SHP77 treated with DMSO at 0.1 percent for 48 hours (cell line): ENCODE data around the gene OVCH2.
"Not testable (repeated sequence)": the region's sequence is repeated elsewhere in the genome, so short reads cannot be mapped to it uniquely, and the experiment has no call there.

Experiments
- DNase-seq: peaks from one replicate; lab custom pipeline; 2025; lab: John Stamatoyannopoulos, UW

The OVCH2 gene

GRCh38 chr11:7671347-7672215 is 34.7 kb downstream of the OVCH2 start:
- DNase-seq: no peak

- DNase-seq: no peak
These were observed 35.6 kb downstream of the OVCH2 start for GRCh38 chr11:7670641-7671040.

- DNase-seq: no peak
These were observed 37.4 kb downstream of the OVCH2 start for GRCh38 chr11:7668911-7669310.

DNA sequence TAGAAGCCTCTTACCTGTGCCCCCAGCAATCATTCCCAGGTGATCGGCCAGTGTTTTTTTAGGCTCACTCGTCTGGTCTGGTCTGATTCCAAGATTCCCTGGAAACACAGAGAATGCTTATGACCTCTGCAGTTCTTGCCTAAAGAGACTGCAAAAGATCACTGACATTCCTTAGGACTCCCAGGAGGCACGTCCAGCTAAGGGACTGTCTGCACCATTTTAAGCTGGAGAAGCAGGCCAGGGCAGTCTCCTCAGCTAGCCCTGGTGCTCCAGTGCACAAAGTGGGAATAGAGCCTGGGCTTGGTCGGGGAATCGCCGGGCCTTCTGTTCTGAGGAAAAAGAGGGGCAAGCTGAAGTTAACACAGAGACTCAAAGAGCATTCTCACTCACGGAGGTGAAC is 37.8 kb downstream of the OVCH2 start:
- DNase-seq: no peak

- no peak for DNase-seq
These were observed 38.8 kb downstream of the OVCH2 start for GRCh38 chr11:7667460-7667859.

GRCh38 chr11:7666292-7666866 is 39.9 kb downstream of the OVCH2 start:
- no peak for DNase-seq

DNA sequence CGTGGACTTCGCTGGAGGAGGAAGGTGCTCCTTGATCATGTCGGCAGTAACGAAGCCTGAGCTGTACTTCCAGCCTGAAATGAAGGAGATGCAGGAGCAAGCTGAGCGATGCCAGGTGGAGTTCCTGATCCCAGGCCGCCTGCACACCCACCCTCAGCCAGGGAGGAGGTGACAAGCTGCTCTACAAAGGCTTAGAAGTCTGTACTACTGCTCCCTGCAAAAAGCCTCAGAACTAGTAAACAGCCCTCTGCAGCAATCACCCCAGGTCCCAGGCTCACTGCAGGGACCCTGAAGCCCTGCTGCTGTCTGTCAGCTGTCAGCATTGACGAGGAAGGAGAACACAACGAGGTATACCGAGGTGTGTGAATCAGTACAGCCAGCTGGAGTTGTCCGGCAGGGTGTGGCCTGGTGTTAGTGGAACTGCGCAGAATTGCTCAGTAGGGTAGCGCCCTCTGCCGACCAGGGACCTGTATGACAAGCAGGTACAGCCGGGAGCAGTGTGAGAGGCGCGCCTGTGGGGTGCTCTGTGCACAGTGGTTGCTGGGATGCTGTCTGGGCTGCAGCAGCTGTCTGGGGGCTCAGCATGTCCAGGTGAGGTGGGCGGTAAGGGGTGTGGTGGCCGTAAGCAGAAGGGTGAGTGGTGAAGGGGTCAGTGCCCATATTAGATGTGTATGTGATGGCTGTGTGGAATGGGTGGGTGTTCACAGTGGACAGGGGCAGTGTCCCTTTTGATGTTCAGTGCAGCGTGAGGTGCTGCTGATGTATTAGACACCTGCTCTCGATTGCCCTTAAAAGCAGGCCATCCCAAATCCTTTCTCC is 40.6 kb downstream of the OVCH2 start:
- DNase-seq: no peak

DNA sequence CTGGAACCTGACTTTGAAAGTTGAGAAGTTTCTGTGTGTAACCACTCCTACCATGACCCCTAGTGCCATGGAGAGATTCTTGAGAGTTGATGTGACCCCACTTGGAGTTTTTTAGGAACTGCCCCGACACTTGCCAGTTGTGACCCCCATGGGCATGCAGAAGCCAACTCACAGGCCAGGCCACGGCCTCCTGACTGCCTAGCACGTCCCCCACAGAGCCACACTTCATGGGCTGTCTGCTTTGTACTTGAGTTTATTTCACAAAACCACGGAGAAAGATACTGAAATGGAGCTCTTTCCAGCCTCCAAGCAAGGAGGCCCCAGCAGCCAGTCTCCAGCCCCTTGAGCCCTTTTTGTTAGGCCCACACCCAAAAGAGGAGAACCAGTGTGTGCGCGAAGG is 41.4 kb downstream of the OVCH2 start:
- DNase-seq: no peak

DNA sequence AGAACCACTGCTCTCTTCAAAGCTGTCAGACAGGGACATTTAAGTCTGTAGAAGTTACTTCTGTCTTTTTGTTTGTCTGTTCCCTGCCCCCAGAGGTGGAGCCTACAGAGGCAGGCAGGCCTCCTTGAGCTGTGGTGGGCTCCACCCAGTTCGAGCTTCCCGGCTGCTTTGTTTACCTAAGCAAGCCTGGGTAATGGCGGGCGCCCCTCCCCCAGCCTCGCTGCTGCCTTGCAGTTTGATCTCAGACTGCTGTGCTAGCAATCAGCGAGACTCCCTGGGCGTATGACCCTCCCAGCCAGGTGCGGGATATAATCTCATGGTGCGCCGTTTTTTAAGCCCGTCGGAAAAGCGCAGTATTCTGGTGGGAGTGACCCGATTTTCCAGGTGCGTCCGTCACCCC is 42.7 kb downstream of the OVCH2 start:
- DNase-seq: not testable (repeated sequence)

DNA sequence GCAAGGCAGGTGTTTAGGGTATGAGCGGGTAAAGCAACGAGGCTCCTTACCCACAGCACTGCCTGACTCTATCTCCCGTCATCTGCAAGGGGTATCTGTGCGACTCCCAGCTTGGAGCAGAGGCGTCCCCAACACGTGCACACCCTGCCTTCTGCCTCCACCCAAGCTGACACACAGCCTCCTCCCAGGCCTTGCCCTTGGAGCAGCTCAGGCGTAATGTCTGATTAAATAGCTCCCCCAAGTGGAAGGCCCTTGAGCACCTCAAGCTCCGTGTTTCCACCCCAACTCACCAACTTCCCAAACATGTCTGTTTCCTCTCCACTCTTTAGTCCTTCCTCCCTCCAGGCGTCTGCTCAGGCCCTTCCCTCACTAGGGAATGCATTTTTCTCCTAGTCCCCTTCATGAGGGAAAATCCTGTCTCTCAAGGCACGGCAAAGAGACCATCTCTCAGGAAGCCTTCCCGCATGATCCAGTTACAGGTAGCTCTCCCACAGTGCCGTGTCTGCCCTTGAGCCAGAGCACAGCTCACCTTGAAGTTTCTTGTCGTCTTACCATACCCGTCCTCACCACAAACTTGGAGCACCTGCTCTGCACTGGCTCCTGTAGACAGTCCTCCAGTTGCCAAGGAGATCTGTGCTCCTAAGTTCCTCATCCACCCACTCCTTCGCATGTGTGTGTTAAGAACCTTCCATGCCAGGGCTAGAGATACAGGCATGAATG is 48.8 kb downstream of the OVCH2 start:
- no peak for DNase-seq

DNA sequence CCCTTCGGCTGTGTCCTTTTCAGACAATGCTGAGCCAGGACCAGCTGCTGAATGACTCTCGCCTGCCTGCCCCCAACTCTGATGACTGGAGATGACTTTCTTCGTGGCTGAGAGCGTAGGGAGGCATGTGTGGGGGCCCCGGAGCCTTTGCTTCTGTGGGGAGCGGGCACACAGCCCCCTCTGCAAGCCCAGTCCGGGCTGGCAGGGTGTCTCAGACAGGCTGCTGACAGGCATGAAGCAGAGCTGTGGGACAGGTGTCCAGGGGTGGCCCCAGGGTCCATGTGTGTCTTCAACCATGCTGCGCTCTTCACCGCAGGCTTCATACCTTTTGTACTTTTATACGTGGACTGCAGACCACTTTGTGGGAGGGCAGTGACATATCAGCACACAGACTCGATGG is 49.6 kb downstream of the OVCH2 start:
- no peak for DNase-seq

DNA sequence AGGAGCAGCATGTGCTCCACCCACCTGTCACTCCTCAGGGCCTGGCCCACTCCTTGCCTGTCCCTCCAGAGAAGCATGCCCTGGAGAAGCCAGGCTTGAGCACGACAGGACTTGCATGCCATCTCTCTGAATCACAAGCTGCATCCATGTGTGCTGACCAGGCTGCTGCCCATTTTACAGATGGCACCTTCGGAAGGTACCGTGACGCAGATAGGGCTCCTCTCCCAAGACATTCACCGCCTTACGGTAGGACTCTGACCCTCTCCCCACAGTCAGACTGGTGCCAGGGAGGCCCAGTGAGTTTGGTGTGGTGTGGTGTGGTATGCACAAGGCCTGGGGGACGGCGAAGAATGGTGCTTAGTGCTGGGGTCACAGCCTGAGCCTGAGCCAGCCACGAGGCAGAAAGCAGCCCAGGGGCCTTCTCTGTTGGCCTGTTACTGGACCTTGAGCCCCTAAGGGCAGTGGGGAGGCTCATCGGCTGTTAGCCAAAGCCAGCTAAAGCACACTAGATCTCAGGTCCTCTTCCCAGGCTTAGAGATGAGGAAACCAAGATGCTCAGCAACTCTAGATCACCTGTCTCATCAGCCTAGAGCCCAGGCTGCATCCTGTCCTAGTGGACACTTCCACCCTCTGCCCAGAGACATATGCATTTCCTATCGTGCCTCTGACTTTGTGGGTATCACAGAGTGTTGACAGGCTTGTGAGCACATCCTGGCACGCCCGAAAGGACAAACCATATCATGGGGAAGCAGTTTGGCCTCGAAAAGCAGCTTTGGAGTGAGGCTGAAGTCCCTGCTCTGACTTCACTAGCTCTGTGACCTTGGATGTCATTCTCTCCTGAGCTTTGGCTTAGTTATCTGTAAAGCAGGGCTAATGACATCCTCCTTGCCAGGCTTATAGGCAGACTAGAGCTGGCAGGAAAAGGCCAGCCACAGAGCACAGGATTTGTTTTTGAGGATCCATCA is 50.7 kb downstream of the OVCH2 start:
- DNase-seq: no peak

DNA sequence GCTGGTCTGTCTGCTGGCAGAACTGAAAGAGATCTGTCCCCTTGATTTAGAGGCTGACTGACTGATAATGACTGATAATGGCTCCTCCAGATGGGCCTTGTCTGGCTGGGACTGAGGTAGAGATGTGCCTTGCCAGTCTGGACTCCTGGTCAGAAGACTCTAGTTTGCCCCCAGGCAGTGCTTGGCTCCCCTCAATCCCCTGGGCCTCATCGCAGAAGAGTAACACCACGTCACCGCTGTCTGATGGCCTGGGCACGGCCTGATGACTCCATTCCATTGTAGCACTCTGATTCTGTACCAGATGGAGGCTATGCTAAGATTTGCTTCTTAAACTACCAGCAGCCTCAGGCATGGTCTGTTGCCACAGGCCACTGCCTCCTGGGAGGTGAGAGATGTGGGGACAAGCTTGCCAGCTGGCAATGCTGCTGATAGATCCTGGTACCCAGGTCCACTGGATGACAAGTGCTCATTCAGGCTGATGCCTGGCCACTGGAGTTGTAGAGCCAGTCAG is 52.0 kb downstream of the OVCH2 start:
- DNase-seq: no peak

- DNase-seq: no peak
These were observed 54.6 kb downstream of the OVCH2 start for GRCh38 chr11:7651700-7652099.

GRCh38 chr11:7651140-7651551 is 55.1 kb downstream of the OVCH2 start:
- DNase-seq: no peak

GRCh38 chr11:7648264-7648663 is 58.0 kb downstream of the OVCH2 start:
- no peak for DNase-seq

DNA sequence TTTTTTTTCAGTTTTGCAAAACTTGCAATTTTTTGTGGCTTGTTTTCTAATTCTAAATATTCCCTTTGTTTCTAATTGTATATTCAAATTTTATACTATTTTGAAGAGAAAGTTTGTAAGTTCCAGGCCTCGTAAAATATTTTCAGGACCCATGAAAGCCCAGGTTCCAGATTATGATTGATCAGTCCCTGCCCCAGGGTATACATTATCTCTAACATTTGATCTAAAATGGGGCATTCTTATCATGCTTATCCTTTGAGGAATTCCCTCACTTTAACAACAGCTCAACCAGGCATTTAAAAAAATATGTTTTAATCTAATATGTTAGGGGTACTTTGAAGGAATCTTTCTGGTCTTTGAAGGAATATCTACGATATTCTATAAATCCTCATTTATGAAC is 59.4 kb downstream of the OVCH2 start:
- DNase-seq: no peak

- no peak for DNase-seq
These were observed 61.1 kb downstream of the OVCH2 start for GRCh38 chr11:7645206-7645605.

GRCh38 chr11:7643314-7643713 is 63.0 kb downstream of the OVCH2 start:
- DNase-seq: no peak

DNA sequence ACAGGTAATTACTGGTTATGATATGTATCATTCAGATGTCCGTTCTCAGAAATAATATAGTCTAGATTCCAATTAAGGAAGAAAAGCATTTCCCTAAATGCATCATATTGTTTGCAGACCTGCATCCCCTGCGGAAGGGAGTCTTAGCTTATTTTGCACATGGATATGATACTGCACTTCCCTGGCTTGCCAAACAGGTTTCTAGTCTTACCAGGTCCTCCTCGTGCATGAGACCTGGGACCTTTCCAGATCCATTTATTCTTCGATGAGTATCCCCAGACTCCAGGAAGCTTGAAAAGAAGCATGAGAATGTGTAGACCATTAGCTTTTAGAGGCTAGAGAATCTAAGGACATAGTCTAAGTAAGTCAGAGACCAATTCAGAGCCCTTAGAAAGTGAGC is 63.5 kb downstream of the OVCH2 start:
- no peak for DNase-seq

- no peak for DNase-seq
These were observed 65.5 kb downstream of the OVCH2 start for GRCh38 chr11:7640816-7641215.
